HepG2 (cell line): Measurements from ENCODE around the gene CDC37. TPM values are rescaled to one million over a fixed set of nuclear protein-coding genes. Genes with fewer than 3 reads are reported as not detected.
A peak's percentile ranks its signal among the peaks of the same experiment; 100 is the strongest.

Experiments
- CCAR2 ChIP-seq: fragments of 200-400 bp; formaldehyde crosslinking; optimal IDR thresholded peaks from 2 replicates; pipeline ENCODE3; 2018; ENCODE audit warnings: low read depth, mild to moderate bottlenecking, low read length, moderate library complexity
- FOXC1 ChIP-seq: sonication (generic); formaldehyde crosslinking; IDR thresholded peaks from 2 replicates; pipeline ENCODE4 v1.8.0; 2022; ENCODE audit warnings: mild to moderate bottlenecking, missing genetic modification reagents, borderline replicate concordance
- FOXO1 ChIP-seq: sonication (generic); formaldehyde crosslinking; IDR thresholded peaks from 2 replicates; pipeline ENCODE4 v1.4.0; 2020; ENCODE audit warnings: missing genetic modification reagents
- GTF2F1 ChIP-seq: fragments of 150-350 bp; IDR thresholded peaks from 2 replicates; pipeline ENCODE4 v1.6.1; 2014; ENCODE audit warnings: low read length
- HINFP ChIP-seq: sonication (generic); formaldehyde crosslinking; IDR thresholded peaks from 2 replicates; pipeline ENCODE4 v1.4.0; 2020; ENCODE audit warnings: low read depth, mild to moderate bottlenecking, missing genetic modification reagents
- HOXA9 ChIP-seq: sonication (generic); formaldehyde crosslinking; IDR thresholded peaks from 2 replicates; pipeline ENCODE4 v1.8.1; 2022; ENCODE audit warnings: missing genetic modification reagents, mild to moderate bottlenecking, moderate library complexity, borderline replicate concordance
- MAFK ChIP-seq, 2 experiments: IDR thresholded peaks in 1 of 2; conservative IDR thresholded peaks in 1 of 2; 2 replicates each; pipeline ENCODE4 v1.6.1; 2011; ENCODE audit warnings: improper control_type of control experiment in 2 of 2, low read length in 2 of 2
- MBD4 ChIP-seq: IDR thresholded peaks from 2 replicates; pipeline ENCODE4 v1.6.1; 2012; ENCODE audit warnings: low read length, inconsistent platforms, borderline replicate concordance
- MYC ChIP-seq: sonication (generic); formaldehyde crosslinking; IDR thresholded peaks from 2 replicates; pipeline ENCODE4 v1.9.0; 2021; ENCODE audit warnings: missing genetic modification reagents, borderline replicate concordance
- NFIB ChIP-seq: sonication (generic); formaldehyde crosslinking; IDR thresholded peaks from 2 replicates; pipeline ENCODE4 v1.9.0; 2021; ENCODE audit warnings: missing genetic modification reagents, mild to moderate bottlenecking, borderline replicate concordance
- NR2F6 ChIP-seq, 2 experiments: IDR thresholded peaks; 2 replicates each; pipeline ENCODE4 v1.6.1; 2016; ENCODE audit warnings: antibody characterized with exemption in 1 of 2, mild to moderate bottlenecking in 1 of 2
- PLSCR1 ChIP-seq: sonication (generic); formaldehyde crosslinking; IDR thresholded peaks from 2 replicates; pipeline ENCODE4 v1.5.0; 2020; ENCODE audit warnings: missing genetic modification reagents, mild to moderate bottlenecking, borderline replicate concordance
- STAG1 ChIP-seq: sonication (generic); formaldehyde crosslinking; IDR thresholded peaks from 2 replicates; pipeline ENCODE4 v1.4.0; 2020; ENCODE audit warnings: missing genetic modification reagents
- TMF1 ChIP-seq: sonication (generic); formaldehyde crosslinking; IDR thresholded peaks from 2 replicates; pipeline ENCODE4 v1.8.1; 2022; ENCODE audit warnings: low read depth, missing genetic modification reagents
- TOE1 ChIP-seq: sonication (generic); formaldehyde crosslinking; IDR thresholded peaks from 2 replicates; pipeline ENCODE4 v1.4.0; 2020; ENCODE audit warnings: mild to moderate bottlenecking, missing genetic modification reagents
- ZBTB44 ChIP-seq: sonication (generic); formaldehyde crosslinking; IDR thresholded peaks from 2 replicates; pipeline ENCODE4 v1.4.0; 2020; ENCODE audit warnings: missing genetic modification reagents
- ZNF451 ChIP-seq: sonication (generic); formaldehyde crosslinking; IDR thresholded peaks from 2 replicates; pipeline ENCODE4 v1.5.0; 2020; ENCODE audit warnings: mild to moderate bottlenecking, missing genetic modification reagents
- ZSCAN31 ChIP-seq: sonication (generic); formaldehyde crosslinking; IDR thresholded peaks from 2 replicates; pipeline ENCODE4 v1.5.0; 2020; ENCODE audit warnings: low read depth, mild to moderate bottlenecking, missing genetic modification reagents
- polyA plus RNA-seq, 8 experiments: library from polyadenylated mRNA; depleted of rRNA in 3 of 8; stranded (reverse) in 7 of 8; unstranded in 1 of 8; fragments of >200 nt; fragmentation: Illumina TruSeq in 4 of 8; extraction: Trizol in 4 of 8; gene quantifications; 2 replicates each; pipeline versions ENCODE4 v1.2.1 to v1.2.3, GENCODE V29; 2011 to 2016; ENCODE audit warnings: low read depth in 4 of 8, missing spikeins in 1 of 8, mixed read lengths in 1 of 8; ENCODE audit not compliant: insufficient read depth in 1 of 8
- total RNA-seq, 5 experiments: library from RNA; depleted of rRNA; stranded (reverse); fragments of >200 nt; fragmentation: Illumina TruSeq; extraction: Trizol; gene quantifications; 2 replicates each; pipeline ENCODE4 v1.2.3, GENCODE V29; 2016; ENCODE audit warnings: low read depth in 1 of 5

The CDC37 gene
- total and polyA plus RNA-seq, 2 of the 13 experiments (the other 11 are each of a cell fraction or from before 2014, with no cell fraction given): 158 to 177 TPM

GRCh38 chr19:10416380-10417257, 13.3 kb upstream of the CDC37 start (continued):
- TF ChIP-seq ZBTB44 (no peak), MYC (0 out of 2 replicates have a peak, but pooled peaks have one; percentile 56), FOXO1 (peak; percentile 73), PLSCR1 (CRISPR knock-in tag) (no peak), FOXC1 (CRISPR knock-in tag) (peak; percentile 86), HINFP (CRISPR knock-in tag) (no peak), TOE1 (no peak), GTF2F1 (0 out of 2 replicates have a peak, but pooled peaks have one; percentile 34), ZNF451 (CRISPR knock-in tag) (0 out of 2 replicates have a peak, but pooled peaks have one; percentile 52), MAFK (conservative IDR thresholded peaks at IDR 0.05 in 1 of 2, IDR thresholded peaks at IDR 0.05 in 1 of 2; ENCODE audit: low read length in 2 of 2) (no peak), MBD4 (no peak), ZSCAN31 (no peak; the same call in 1 of the 2 replicates), TMF1 (CRISPR knock-in tag) (no peak), NFIB (CRISPR knock-in tag) (no peak), CCAR2 (no peak), HOXA9 (CRISPR knock-in tag) (peak; percentile 71; the same call in 1 of the 2 replicates), STAG1 (CRISPR knock-in tag) (no peak; the same call in 1 of the 2 replicates), NR2F6 (IDR thresholded peaks at IDR 0.05) (peak; percentile 9; the same call in 1 of the 2 replicates), NR2F6 (CRISPR knock-in tag; IDR thresholded peaks at IDR 0.05) (peak; percentile 49; the same call in 1 of the 2 replicates)
- TF ChIP-seq, all 625 proteins: peak for 314
